ENCODE results near the gene ANXA6. TPM values are rescaled to one million over a fixed set of nuclear protein-coding genes. Genes with fewer than 3 reads are reported as not detected.
A peak's percentile ranks its signal among the peaks of the same experiment; 100 is the strongest.

The ANXA6 gene
- total and polyA plus RNA-seq, 4 donors, result 61.4 to 208 (median 155) TPM

- DNase-seq, result peak; percentile 13 to 56 (median 50)
- H3K9ac ChIP-seq (ENCODE audit: insufficient read depth in 1 of 2, low read length in 2 of 2), result no peak overlapping the region
- peak overlapping the region in 1 of 2 donors; percentile 36 for H3K27ac ChIP-seq (ENCODE audit: low read depth in 1 of 2, low read length in 1 of 2)
- no peak for TF ChIP-seq CTCF (IDR thresholded peaks at IDR 0.05; ENCODE audit: control extremely low read depth, extremely low read depth)
- WGBS, 2 donors, result 64 to 72% methylated on average over 13 of the region's 13 CpGs
- H3K36me3 ChIP-seq (ENCODE audit: control insufficient read depth in 4 of 4, insufficient read depth in 4 of 4, low read length in 4 of 4), result peaks cover 33 to 78% (median 51%) of the 10 kb centered on the region in 4 donors
- H3K4me1 ChIP-seq (ENCODE audit: control insufficient read depth in 5 of 5, insufficient read depth in 5 of 5, low read length in 5 of 5), result peaks cover 0 to 10% (median 0%) of the 10 kb centered on the region in 5 donors
- H3K4me3 ChIP-seq, result no peak overlapping the region
- H3K9me3 ChIP-seq (ENCODE audit: control insufficient read depth in 4 of 4, insufficient read depth in 3 of 4, low read length in 3 of 4), result no peaks in the 10 kb centered on the region
- no peak for ATAC-seq (ENCODE audit: insufficient read depth, low FRiP score)
- no peaks in the 10 kb centered on the region for H3K27me3 ChIP-seq (ENCODE audit: control insufficient read depth in 3 of 3, insufficient read depth in 3 of 3, low read length in 2 of 3)
Observed at GRCh38 chr5:151130922-151131891, 26.4 kb downstream of the ANXA6 start.

GRCh38 chr5:151130235-151130921 is 27.2 kb downstream of the ANXA6 start:
- ATAC-seq (ENCODE audit: insufficient read depth, low FRiP score) (no peak), DNase-seq (no peak)
- H3K9me3 ChIP-seq (ENCODE audit: control insufficient read depth in 4 of 4, insufficient read depth in 3 of 4, low read length in 3 of 4), result no peaks in the 10 kb centered on the region
- peaks cover 0 to 10% (median 0%) of the 10 kb centered on the region in 5 donors for H3K4me1 ChIP-seq (ENCODE audit: control insufficient read depth in 5 of 5, insufficient read depth in 5 of 5, low read length in 5 of 5)
- no peak for TF ChIP-seq CTCF (IDR thresholded peaks at IDR 0.05; ENCODE audit: control extremely low read depth, extremely low read depth)
- no peak overlapping the region for H3K4me3 ChIP-seq
- peak overlapping the region in 1 of 2 donors; percentile 75 for H3K27ac ChIP-seq (ENCODE audit: low read depth in 1 of 2, low read length in 1 of 2)
- 93 to 95% methylated on average over 8 of the region's 8 CpGs for WGBS, 2 donors
- peaks cover 29 to 78% (median 49%) of the 10 kb centered on the region in 4 donors for H3K36me3 ChIP-seq (ENCODE audit: control insufficient read depth in 4 of 4, insufficient read depth in 4 of 4, low read length in 4 of 4)
- H3K27me3 ChIP-seq (ENCODE audit: control insufficient read depth in 3 of 3, insufficient read depth in 3 of 3, low read length in 2 of 3), result no peaks in the 10 kb centered on the region
- H3K9ac ChIP-seq (ENCODE audit: insufficient read depth in 1 of 2, low read length in 2 of 2), result no peak overlapping the region

GRCh38 chr5:151128817-151129216 is 28.8 kb downstream of the ANXA6 start:
- Histone ChIP-seq H3K36me3 (ENCODE audit: control insufficient read depth in 4 of 4, insufficient read depth in 4 of 4, low read length in 4 of 4) (peaks cover 24 to 67% (median 47%) of the 10 kb centered on the region in 4 donors), H3K27ac (ENCODE audit: low read depth in 1 of 2, low read length in 1 of 2) (peak overlapping the region in 1 of 2 donors; percentile 13)

More at GRCh38 chr5:151128817-151129216, 28.8 kb downstream of the ANXA6 start:
- no peak overlapping the region for H3K4me3 ChIP-seq
- no peaks in the 10 kb centered on the region for H3K9me3 ChIP-seq (ENCODE audit: control insufficient read depth in 4 of 4, insufficient read depth in 3 of 4, low read length in 3 of 4)
- 65 to 78% methylated on average over 4 of the region's 4 CpGs for WGBS, 2 donors
- H3K9ac ChIP-seq (ENCODE audit: insufficient read depth in 1 of 2, low read length in 2 of 2), result no peak overlapping the region
- peaks cover 0 to 10% (median 0%) of the 10 kb centered on the region in 5 donors for H3K4me1 ChIP-seq (ENCODE audit: control insufficient read depth in 5 of 5, insufficient read depth in 5 of 5, low read length in 5 of 5)
- no peak for TF ChIP-seq CTCF (IDR thresholded peaks at IDR 0.05; ENCODE audit: control extremely low read depth, extremely low read depth)
- DNase-seq (peak in 1 of 3 donors; percentile 16), ATAC-seq (ENCODE audit: insufficient read depth, low FRiP score) (no peak)
- no peaks in the 10 kb centered on the region for H3K27me3 ChIP-seq (ENCODE audit: control insufficient read depth in 3 of 3, insufficient read depth in 3 of 3, low read length in 2 of 3)
